WTC11 (cell line): Measurements from ENCODE around the gene SLC25A27. TPM values are rescaled to one million over a fixed set of nuclear protein-coding genes. Genes with fewer than 3 reads are reported as not detected.
"Not testable (repeated sequence)": the region's sequence is repeated elsewhere in the genome, so short reads cannot be mapped to it uniquely, and the experiment has no call there.

Experiments
- ATAC-seq: fragments of 200-7000 bp; cut with Tn5 transposase; 2 replicates; pipeline ENCODE4 v1.10.0; 2021; ENCODE audit warnings: mild to moderate bottlenecking, moderate library complexity
- CTCF ChIA-PET: fragments of 300-600 bp; sonication (Branson Sonifier 250); formaldehyde crosslinking; loops from one replicate; lab custom pipeline; 2021; ENCODE audit warnings: antibody characterized with exemption; lab: Charles Lee
- POLR2A ChIA-PET: fragments of 350-600 bp; sonication (Branson Sonifier 250); formaldehyde crosslinking; loops from one replicate; lab custom pipeline; 2021; ENCODE audit warnings: antibody characterized with exemption; lab: Charles Lee
- DNase-seq: peaks from one replicate; pipeline ENCODE4 v3.0.0; 2021; ENCODE audit warnings: low spot score
- H3K27ac Mint-ChIP-seq: 2 replicates; pipeline ENCODE4 v1.8.0; 2021; ENCODE audit warnings: mixed read lengths
- H3K27me3 Mint-ChIP-seq: 2 replicates; pipeline ENCODE4 v1.8.0; 2021; ENCODE audit warnings: low read depth, mild to moderate bottlenecking, moderate library complexity, mixed read lengths
- H3K36me3 Mint-ChIP-seq: 2 replicates; pipeline ENCODE4 v1.8.0; 2021; ENCODE audit warnings: mixed read lengths
- H3K4me1 Mint-ChIP-seq: 2 replicates; pipeline ENCODE4 v1.8.0; 2022; ENCODE audit warnings: mixed read lengths
- H3K4me3 Mint-ChIP-seq: 2 replicates; pipeline ENCODE4 v1.8.0; 2021; ENCODE audit warnings: mild to moderate bottlenecking, moderate library complexity, mixed read lengths
- H3K9me3 Mint-ChIP-seq: 2 replicates; pipeline ENCODE4 v1.8.0; 2021; ENCODE audit warnings: mixed read lengths
- CBFB ChIP-seq: sonication (generic); formaldehyde crosslinking; IDR thresholded peaks from 2 replicates; pipeline ENCODE4 v1.8.1; 2022; ENCODE audit warnings: mild to moderate bottlenecking, low read depth, missing genetic modification reagents
- CREM ChIP-seq: sonication (generic); formaldehyde crosslinking; IDR thresholded peaks from 2 replicates; pipeline ENCODE4 v1.8.1; 2022; ENCODE audit warnings: mild to moderate bottlenecking, missing genetic modification reagents, moderate library complexity
- E2F4 ChIP-seq: sonication (generic); formaldehyde crosslinking; IDR thresholded peaks from 2 replicates; pipeline ENCODE4 v1.8.1; 2022; ENCODE audit warnings: low read depth, mild to moderate bottlenecking, moderate library complexity, missing genetic modification reagents, borderline replicate concordance
- GABPB1 ChIP-seq: sonication (generic); formaldehyde crosslinking; IDR thresholded peaks from 2 replicates; pipeline ENCODE4 v1.8.1; 2023; ENCODE audit warnings: mild to moderate bottlenecking, missing genetic modification reagents
- HMGXB4 ChIP-seq: sonication (generic); formaldehyde crosslinking; IDR thresholded peaks from 2 replicates; pipeline ENCODE4 v1.8.1; 2023; ENCODE audit warnings: mild to moderate bottlenecking, moderate library complexity, missing genetic modification reagents
- KAT7 ChIP-seq: sonication (generic); formaldehyde crosslinking; IDR thresholded peaks from 2 replicates; pipeline ENCODE4 v1.8.1; 2023; ENCODE audit warnings: missing genetic modification reagents, mild to moderate bottlenecking, borderline replicate concordance
- OVOL2 ChIP-seq: fragments of 250-450 bp; sonication (Bioruptor Pico); IDR thresholded peaks from 2 replicates; pipeline ENCODE4 v1.9.0; 2021; ENCODE audit warnings: mild to moderate bottlenecking, borderline replicate concordance
- RORB ChIP-seq: fragments of 250-450 bp; sonication (Bioruptor Pico); IDR thresholded peaks from 2 replicates; pipeline ENCODE4 v1.9.0; 2021; ENCODE audit warnings: mild to moderate bottlenecking
- SOX15 ChIP-seq: fragments of 250-450 bp; sonication (Bioruptor Pico); IDR thresholded peaks from 2 replicates; pipeline ENCODE4 v1.9.0; 2021; ENCODE audit warnings: mild to moderate bottlenecking
- STAT6 ChIP-seq: sonication (generic); formaldehyde crosslinking; conservative IDR thresholded peaks from 2 replicates; pipeline ENCODE4 v1.8.1; 2023; ENCODE audit warnings: mild to moderate bottlenecking, low read depth, missing genetic modification reagents, moderate library complexity
- ZMAT4 ChIP-seq: fragments of 250-450 bp; sonication (Bioruptor Pico); IDR thresholded peaks from 2 replicates; pipeline ENCODE4 v1.9.0; 2021; ENCODE audit warnings: mild to moderate bottlenecking
- ZNF219 ChIP-seq: sonication (generic); formaldehyde crosslinking; IDR thresholded peaks from 2 replicates; pipeline ENCODE4 v1.8.0; 2023; ENCODE audit warnings: missing genetic modification reagents, mild to moderate bottlenecking, borderline replicate concordance
- ZNF263 ChIP-seq: sonication (generic); formaldehyde crosslinking; IDR thresholded peaks from 2 replicates; pipeline ENCODE4 v1.8.1; 2022; ENCODE audit warnings: low read depth, mild to moderate bottlenecking, moderate library complexity, missing genetic modification reagents
- ZNF512 ChIP-seq: sonication (generic); formaldehyde crosslinking; IDR thresholded peaks from 2 replicates; pipeline ENCODE4 v1.8.1; 2022; ENCODE audit warnings: missing genetic modification reagents, borderline replicate concordance
- total RNA-seq: library from RNA; stranded (reverse); gene quantifications from 3 replicates; pipeline ENCODE4 v1.2.3, GENCODE V29; 2021
- TF ChIP-seq, protein P1 (sequence below): sonication (generic); formaldehyde crosslinking; IDR thresholded peaks from 2 replicates; pipeline ENCODE4 v1.8.1; 2023; ENCODE audit warnings: mild to moderate bottlenecking, missing genetic modification reagents, moderate library complexity
- TF ChIP-seq, protein P2 (sequence below): sonication (generic); formaldehyde crosslinking; IDR thresholded peaks from 2 replicates; pipeline ENCODE4 v1.8.1; 2022; ENCODE audit warnings: mild to moderate bottlenecking, moderate library complexity, missing genetic modification reagents

The SLC25A27 gene
- total RNA-seq, 1 experiment from 2014 or later: 10.9 TPM

GRCh38 chr6:46645265-46645664 lies 7.5 kb upstream of the SLC25A27 start (continued):
- TF ChIP-seq ZNF263 (CRISPR knock-in tag): no peak

GRCh38 chr6:46648108-46648507 lies 4.7 kb upstream of the SLC25A27 start:
- CTCF ChIA-PET, H3K9me3 Mint-ChIP-seq, POLR2A ChIA-PET, H3K36me3 Mint-ChIP-seq, ATAC-seq, H3K27ac Mint-ChIP-seq, H3K4me3 Mint-ChIP-seq, H3K27me3 Mint-ChIP-seq, DNase-seq: not testable (repeated sequence)
- peaks cover 15% of the 10 kb centered on the region for H3K4me1 Mint-ChIP-seq

- CTCF ChIA-PET: no interaction called here
- no peaks in the 10 kb centered on the region for H3K36me3 Mint-ChIP-seq
- H3K4me3 Mint-ChIP-seq: no peak overlapping the region
- H3K27ac Mint-ChIP-seq: no peak overlapping the region
- TF ChIP-seq HMGXB4 (CRISPR knock-in tag) (no peak), GABPB1 (CRISPR knock-in tag) (peak; percentile 61)
- TF ChIP-seq, protein P1, sequence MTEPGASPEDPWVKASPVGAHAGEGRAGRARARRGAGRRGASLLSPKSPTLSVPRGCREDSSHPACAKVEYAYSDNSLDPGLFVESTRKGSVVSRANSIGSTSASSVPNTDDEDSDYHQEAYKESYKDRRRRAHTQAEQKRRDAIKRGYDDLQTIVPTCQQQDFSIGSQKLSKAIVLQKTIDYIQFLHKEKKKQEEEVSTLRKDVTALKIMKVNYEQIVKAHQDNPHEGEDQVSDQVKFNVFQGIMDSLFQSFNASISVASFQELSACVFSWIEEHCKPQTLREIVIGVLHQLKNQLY (CRISPR knock-in tag): no peak
- TF ChIP-seq, all 79 proteins: peak for 1
- DNase-seq (no peak), ATAC-seq (no peak)
- Mint-ChIP-seq H3K27me3 (peaks cover 7% of the 10 kb centered on the region), H3K9me3 (no peaks in the 10 kb centered on the region), H3K4me1 (peaks cover 20% of the 10 kb centered on the region)
- POLR2A ChIA-PET: no interaction called here
Measured at GRCh38 chr6:46648869-46649492, 3.8 kb upstream of the SLC25A27 start.

DNA sequence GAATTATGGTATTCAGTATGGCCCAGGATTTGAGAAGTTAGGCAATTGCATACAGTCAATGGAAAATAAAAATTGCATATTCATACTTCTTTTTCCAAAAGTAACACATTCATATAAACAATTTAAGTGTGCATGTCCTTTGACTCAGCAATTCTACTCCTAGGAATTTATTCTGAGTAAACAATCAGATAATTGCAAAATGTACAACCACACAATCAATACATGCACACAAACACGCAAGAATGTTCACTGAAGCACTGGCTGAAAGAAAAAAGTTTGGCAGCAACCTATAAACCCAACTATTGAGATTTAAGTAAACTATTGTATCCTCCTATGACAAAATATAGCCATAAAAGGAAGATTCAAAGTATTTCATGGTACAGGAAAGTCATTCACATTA lies 1.8 kb upstream of the SLC25A27 start:
- Mint-ChIP-seq H3K4me3 (peak overlapping the region; percentile 98), H3K36me3 (no peaks in the 10 kb centered on the region), H3K4me1 (peaks cover 24% of the 10 kb centered on the region), H3K9me3 (no peaks in the 10 kb centered on the region), H3K27me3 (peaks cover 23% of the 10 kb centered on the region), H3K27ac (no peak overlapping the region)
- no peak for DNase-seq
- CTCF ChIA-PET: no interaction called here
- no peak for ATAC-seq
- POLR2A ChIA-PET: no interaction called here
- TF ChIP-seq, protein P2, sequence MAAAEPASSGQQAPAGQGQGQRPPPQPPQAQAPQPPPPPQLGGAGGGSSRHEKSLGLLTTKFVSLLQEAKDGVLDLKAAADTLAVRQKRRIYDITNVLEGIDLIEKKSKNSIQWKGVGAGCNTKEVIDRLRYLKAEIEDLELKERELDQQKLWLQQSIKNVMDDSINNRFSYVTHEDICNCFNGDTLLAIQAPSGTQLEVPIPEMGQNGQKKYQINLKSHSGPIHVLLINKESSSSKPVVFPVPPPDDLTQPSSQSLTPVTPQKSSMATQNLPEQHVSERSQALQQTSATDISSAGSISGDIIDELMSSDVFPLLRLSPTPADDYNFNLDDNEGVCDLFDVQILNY (CRISPR knock-in tag): no peak
- TF ChIP-seq ZNF512 (CRISPR knock-in tag): no peak
- TF ChIP-seq CBFB: no peak
- no peak for TF ChIP-seq ZMAT4 (CRISPR knock-in tag)
- TF ChIP-seq E2F4 (CRISPR knock-in tag): no peak
- no peak for TF ChIP-seq STAT6 (CRISPR knock-in tag)
- TF ChIP-seq RORB (CRISPR knock-in tag): no peak
- no peak for TF ChIP-seq OVOL2 (CRISPR knock-in tag)
- TF ChIP-seq GABPB1 (CRISPR knock-in tag): no peak
- no peak for TF ChIP-seq KAT7 (CRISPR knock-in tag)
- no peak for TF ChIP-seq ZNF263 (CRISPR knock-in tag)
- TF ChIP-seq CREM (CRISPR knock-in tag): no peak
- no peak for TF ChIP-seq ZNF219
- TF ChIP-seq SOX15 (CRISPR knock-in tag): no peak
